CD14-positive monocyte (primary cell): ENCODE measurements around the gene BRIX1. TPM values are rescaled to one million over a fixed set of nuclear protein-coding genes. Genes with fewer than 3 reads are reported as not detected.
"Not testable (repeated sequence)": the region's sequence is repeated elsewhere in the genome, so short reads cannot be mapped to it uniquely, and the experiment has no call there.

ENCODE experiments used
- DNase-seq, 3 donors: peaks; one replicate each; pipeline ENCODE4 v3.0.0-alpha.2; 2011 to 2022
- H2AFZ ChIP-seq: 2 replicates; pipeline ENCODE4 v1.6.0; 2012; ENCODE audit warnings: mild to moderate bottlenecking, low read depth, low read length, inconsistent platforms; ENCODE audit not compliant: insufficient read depth, poor library complexity, severe bottlenecking
- H3K27ac ChIP-seq, 2 donors: 1 replicate in 1 of 2; 2 replicates in 1 of 2; pipeline ENCODE4 v1.5.1; 2012 to 2013; ENCODE audit warnings: low read length in 2 of 2, control low read depth in 1 of 2, inconsistent platforms in 1 of 2, low read depth in 1 of 2, mild to moderate bottlenecking in 1 of 2
- H3K27me3 ChIP-seq, 2 donors: one replicate each; pipeline versions ENCODE4 v1.6.0 to v1.6.1; 2011 to 2013; ENCODE audit warnings: low read length in 2 of 2; ENCODE audit not compliant: control insufficient read depth in 2 of 2, insufficient read depth in 2 of 2
- H3K36me3 ChIP-seq, 2 donors: replicated peaks in 1 of 2; 1 replicate in 1 of 2; 2 replicates in 1 of 2; pipeline versions ENCODE4 v1.5.1 to v1.6.1; 2012 to 2013; ENCODE audit warnings: low read length in 2 of 2, control low read depth in 1 of 2, inconsistent platforms in 1 of 2, mild to moderate bottlenecking in 1 of 2; ENCODE audit not compliant: insufficient read depth in 2 of 2, control insufficient read depth in 1 of 2
- H3K4me1 ChIP-seq, 2 donors: 1 replicate in 1 of 2; 2 replicates in 1 of 2; pipeline versions ENCODE4 v1.5.1 to v1.6.1; 2012 to 2013; ENCODE audit warnings: low read length in 2 of 2, control low read depth in 1 of 2, inconsistent platforms in 1 of 2, mild to moderate bottlenecking in 1 of 2, moderate library complexity in 1 of 2; ENCODE audit not compliant: insufficient read depth in 2 of 2, control insufficient read depth in 1 of 2
- H3K4me2 ChIP-seq: replicated peaks from 2 replicates; pipeline ENCODE3; 2012; ENCODE audit warnings: low read length, moderate library complexity, mild to moderate bottlenecking; ENCODE audit not compliant: poor library complexity, severe bottlenecking; ENCODE audit errors: extremely low read depth
- H3K4me3 ChIP-seq, 3 experiments: fragments of 200-600 bp in 1 of 3; sonication (generic) in 1 of 3; replicated peaks in 1 of 3; 1 replicate in 2 of 3; 2 replicates in 1 of 3; pipeline ENCODE4 v1.5.1; 2011 to 2013; ENCODE audit warnings: low read length in 3 of 3, mild to moderate bottlenecking in 3 of 3, control low read depth in 2 of 3, low read depth in 2 of 3, inconsistent platforms in 1 of 3, moderate library complexity in 1 of 3
- H3K79me2 ChIP-seq: 2 replicates; pipeline ENCODE4 v1.6.0; 2012; ENCODE audit warnings: mild to moderate bottlenecking, control low read depth, inconsistent platforms, low read length, moderate library complexity; ENCODE audit not compliant: insufficient read depth
- H3K9ac ChIP-seq: 2 replicates; pipeline ENCODE4 v1.6.0; 2017; ENCODE audit warnings: low read length, mild to moderate bottlenecking; ENCODE audit not compliant: insufficient read depth, poor library complexity, severe bottlenecking
- H3K9me3 ChIP-seq, 2 donors: replicated peaks in 1 of 2; 1 replicate in 1 of 2; 2 replicates in 1 of 2; pipeline versions ENCODE4 v1.5.1 to v1.6.1; 2012 to 2013; ENCODE audit warnings: low read length in 2 of 2, control low read depth in 1 of 2; ENCODE audit not compliant: control insufficient read depth in 1 of 2, insufficient read depth in 1 of 2
- H4K20me1 ChIP-seq: 2 replicates; pipeline ENCODE4 v1.6.0; 2012; ENCODE audit warnings: mild to moderate bottlenecking, low read length, control low read depth, moderate library complexity; ENCODE audit not compliant: insufficient read depth
- H3K27ac Mint-ChIP-seq, 7 donors: one replicate each; pipeline ENCODE4 v1.8.0; 2020; ENCODE audit warnings: mild to moderate bottlenecking in 7 of 7, mixed read lengths in 7 of 7, moderate library complexity in 6 of 7, inconsistent platforms in 2 of 7
- H3K27me3 Mint-ChIP-seq, 3 donors: one replicate each; pipeline ENCODE4 v1.8.0; 2021 to 2022; ENCODE audit warnings: low read depth in 3 of 3, mild to moderate bottlenecking in 3 of 3, mixed read lengths in 3 of 3, moderate library complexity in 3 of 3, inconsistent platforms in 1 of 3
- H3K36me3 Mint-ChIP-seq, 2 donors: one replicate each; pipeline ENCODE4 v1.8.0; 2020; ENCODE audit warnings: mixed read lengths in 2 of 2, inconsistent platforms in 1 of 2, mild to moderate bottlenecking in 1 of 2
- H3K4me1 Mint-ChIP-seq: one replicate; pipeline ENCODE4 v1.8.0; 2020; ENCODE audit warnings: mild to moderate bottlenecking, mixed read lengths
- H3K4me3 Mint-ChIP-seq, 2 donors: one replicate each; pipeline ENCODE4 v1.8.0; 2020; ENCODE audit warnings: mild to moderate bottlenecking in 2 of 2, mixed read lengths in 2 of 2, moderate library complexity in 1 of 2
- H3K9me3 Mint-ChIP-seq, 7 donors: one replicate each; pipeline ENCODE4 v1.8.0; 2020 to 2022; ENCODE audit warnings: mixed read lengths in 7 of 7, mild to moderate bottlenecking in 6 of 7, moderate library complexity in 6 of 7, inconsistent platforms in 2 of 7
- CTCF ChIP-seq: fragments of 200-600 bp; IDR thresholded peaks from one replicate; pipeline ENCODE4 v1.8.0; 2022; ENCODE audit warnings: antibody characterized with exemption, mild to moderate bottlenecking
- WGBS: methylation state at CpG from one replicate; pipeline ENCODE4 v1.1.5; 2013; ENCODE audit warnings: missing lambda C conversion rate; ENCODE audit not compliant: insufficient coverage; 5-methylcytosine and 5-hydroxymethylcytosine counted together
- intact Hi-C, 2 donors: fragments of 100-400 bp; cut with micrococcal nuclease; formaldehyde crosslinking; loops; one replicate each; pipeline versions ENCODE4 v1.15.0 to v1.15.1; 2023
- polyA plus RNA-seq, 3 donors: library from polyadenylated mRNA; depleted of rRNA in 1 of 3; unstranded in 2 of 3; stranded (reverse) in 1 of 3; fragments of 300-500 nt in 2 of 3; fragments of >200 nt in 1 of 3; fragmentation: Illumina TruSeq in 2 of 3; gene quantifications; 1 replicate in 2 of 3; 2 replicates in 1 of 3; pipeline ENCODE4 v1.2.3, GENCODE V29; 2012 to 2021

Gene BRIX1
- polyA plus RNA-seq, 3 donors = 3.3 to 13.5 (median 12.5) TPM

- Mint-ChIP-seq H3K27ac (no peak overlapping the region), H3K9me3 (no peaks in the 10 kb centered on the region), H3K4me1 (peaks cover 17% of the 10 kb centered on the region), H3K27me3 (no peaks in the 10 kb centered on the region), H3K4me3 (no peak overlapping the region), H3K36me3 (peaks cover 19 to 30% of the 10 kb centered on the region in 2 donors)
- Histone ChIP-seq H3K4me2 (no peak overlapping the region), H3K27ac (no peak overlapping the region), H4K20me1 (no peaks in the 10 kb centered on the region), H3K27me3 (no peaks in the 10 kb centered on the region), H3K9ac (no peak overlapping the region), H3K79me2 (peaks cover 59% of the 10 kb centered on the region), H3K36me3 (peaks cover 30 to 32% of the 10 kb centered on the region in 2 donors), H3K9me3 (no peaks in the 10 kb centered on the region), H3K4me3 (no peak overlapping the region), H3K4me1 (peaks cover 15 to 19% of the 10 kb centered on the region in 2 donors), H2AFZ (no peak overlapping the region)
- WGBS = no CpG with 5 or more reads among the region's 4 CpGs
- TF ChIP-seq CTCF = no peak
- intact Hi-C loops = loop anchor here in 1 of 2 donors (5.0 to 10.0 kb wide), 2 partner anchors 1234 to 1327 kb away; partner anchors contain the start of genes LMBRD2, NADK2 and SKP2
- DNase-seq = no peak
Observed at GRCh38 chr5:34918025-34918424, 2.5 kb downstream of the BRIX1 start.

GRCh38 chr5:34919077-34919476 lies 3.6 kb downstream of the BRIX1 start:
- TF ChIP-seq CTCF = no peak
- intact Hi-C loops = loop anchor here in 1 of 2 donors (5.0 to 10.0 kb wide), 2 partner anchors 1233 to 1326 kb away; partner anchors contain the start of genes LMBRD2, NADK2 and SKP2

GRCh38 chr5:34923256-34923655 lies 7.7 kb downstream of the BRIX1 start:
- H3K27me3 Mint-ChIP-seq, H3K4me3 ChIP-seq, DNase-seq, H3K4me3 Mint-ChIP-seq, H3K27me3 ChIP-seq, H3K4me1 ChIP-seq, H3K9ac ChIP-seq, H3K9me3 Mint-ChIP-seq, H3K27ac Mint-ChIP-seq, H4K20me1 ChIP-seq, H3K4me1 Mint-ChIP-seq, H3K27ac ChIP-seq, H3K9me3 ChIP-seq, H3K4me2 ChIP-seq, H2AFZ ChIP-seq: not testable (repeated sequence)
- 100% methylated on average over 3 of the region's 9 CpGs for WGBS
- intact Hi-C loops = loop anchor here in 1 of 2 donors (10.0 kb wide), 1 partner anchor 1478 kb away; the partner anchor contains the start of gene TARS1
- Histone ChIP-seq H3K79me2 (peaks cover 12% of the 10 kb centered on the region), H3K36me3 (peaks cover 63 to 70% of the 10 kb centered on the region in 2 donors)
- peaks cover 49 to 64% of the 10 kb centered on the region in 2 donors for H3K36me3 Mint-ChIP-seq

More at GRCh38 chr5:34919077-34919476, 3.6 kb downstream of the BRIX1 start:
- peaks cover 15 to 19% of the 10 kb centered on the region in 2 donors for H3K4me1 ChIP-seq
- Mint-ChIP-seq H3K27me3 (no peaks in the 10 kb centered on the region), H3K36me3 (peaks cover 29 to 41% of the 10 kb centered on the region in 2 donors), H3K9me3 (no peaks in the 10 kb centered on the region), H3K4me1 (peaks cover 12% of the 10 kb centered on the region), H3K4me3 (no peak overlapping the region), H3K27ac (no peak overlapping the region)
- no peak overlapping the region for H3K27ac ChIP-seq
- no peaks in the 10 kb centered on the region for H3K9me3 ChIP-seq
- peaks cover 41% of the 10 kb centered on the region in 2 donors for H3K36me3 ChIP-seq
- H4K20me1 ChIP-seq = no peaks in the 10 kb centered on the region
- H3K79me2 ChIP-seq = peaks cover 48% of the 10 kb centered on the region
- H3K9ac ChIP-seq = no peak overlapping the region
- H3K27me3 ChIP-seq = no peaks in the 10 kb centered on the region
- WGBS = no CpG with 5 or more reads among the region's 4 CpGs
- no peak for DNase-seq
- H3K4me3 ChIP-seq = no peak overlapping the region
- no peak overlapping the region for H3K4me2 ChIP-seq
- no peak overlapping the region for H2AFZ ChIP-seq
